ENCODE results near the gene ZBTB14. TPM values are rescaled to one million over a fixed set of nuclear protein-coding genes. Genes with fewer than 3 reads are reported as not detected.

Gene ZBTB14
- total RNA-seq (24.3 TPM), polyA plus RNA-seq (22.3 TPM)
- long read RNA-seq, donor 1, partial matches to known transcripts: 0 of 1 reads
- long read RNA-seq, donor 1, other reads (novel, unspliced or antisense): 0 of 1 reads
- long read RNA-seq, donor 2, transcript ZBTB14-202 (3 exons, 1,814 nt): major isoform, 9 of 21 reads
- long read RNA-seq, donor 2, transcript ZBTB14-208 (4 exons, 3,350 nt): minor isoform, 5 of 21 reads
- long read RNA-seq, donor 2, partial matches to known transcripts: 5 of 21 reads
- long read RNA-seq, donor 2, other reads (novel, unspliced or antisense): 0 of 21 reads
- long read RNA-seq, donor 3, partial matches to known transcripts: 0 of 14 reads
- long read RNA-seq, donor 3, other reads (novel, unspliced or antisense): 0 of 14 reads
- long read RNA-seq, donor 4, partial matches to known transcripts: 0 of 4 reads
- long read RNA-seq, donor 4, other reads (novel, unspliced or antisense): 0 of 4 reads
- long read RNA-seq, donor 5, transcript ZBTB14-202 (3 exons, 1,814 nt): major isoform, 5 of 12 reads
- long read RNA-seq, donor 5, partial matches to known transcripts: 0 of 12 reads
- long read RNA-seq, donor 5, other reads (novel, unspliced or antisense): 0 of 12 reads
- long read RNA-seq, donor 6, transcript ZBTB14-202 (3 exons, 1,814 nt): major isoform, 6 of 8 reads
- long read RNA-seq, donor 6, partial matches to known transcripts: 0 of 8 reads
- long read RNA-seq, donor 6, other reads (novel, unspliced or antisense): 0 of 8 reads
- long read RNA-seq, donor 7, transcript ZBTB14-202 (3 exons, 1,814 nt): major isoform, 10 of 14 reads
- long read RNA-seq, donor 7, partial matches to known transcripts: 0 of 14 reads
- long read RNA-seq, donor 7, other reads (novel, unspliced or antisense): 0 of 14 reads
- long read RNA-seq, donor 8, partial matches to known transcripts: 0 of 2 reads
- long read RNA-seq, donor 8, other reads (novel, unspliced or antisense): 0 of 2 reads
- long read RNA-seq, donor 9, partial matches to known transcripts: 0 of 9 reads
- long read RNA-seq, donor 9, other reads (novel, unspliced or antisense): 0 of 9 reads
- long read RNA-seq, donor 10, partial matches to known transcripts: 0 of 6 reads
- long read RNA-seq, donor 10, other reads (novel, unspliced or antisense): 0 of 6 reads

DNA sequence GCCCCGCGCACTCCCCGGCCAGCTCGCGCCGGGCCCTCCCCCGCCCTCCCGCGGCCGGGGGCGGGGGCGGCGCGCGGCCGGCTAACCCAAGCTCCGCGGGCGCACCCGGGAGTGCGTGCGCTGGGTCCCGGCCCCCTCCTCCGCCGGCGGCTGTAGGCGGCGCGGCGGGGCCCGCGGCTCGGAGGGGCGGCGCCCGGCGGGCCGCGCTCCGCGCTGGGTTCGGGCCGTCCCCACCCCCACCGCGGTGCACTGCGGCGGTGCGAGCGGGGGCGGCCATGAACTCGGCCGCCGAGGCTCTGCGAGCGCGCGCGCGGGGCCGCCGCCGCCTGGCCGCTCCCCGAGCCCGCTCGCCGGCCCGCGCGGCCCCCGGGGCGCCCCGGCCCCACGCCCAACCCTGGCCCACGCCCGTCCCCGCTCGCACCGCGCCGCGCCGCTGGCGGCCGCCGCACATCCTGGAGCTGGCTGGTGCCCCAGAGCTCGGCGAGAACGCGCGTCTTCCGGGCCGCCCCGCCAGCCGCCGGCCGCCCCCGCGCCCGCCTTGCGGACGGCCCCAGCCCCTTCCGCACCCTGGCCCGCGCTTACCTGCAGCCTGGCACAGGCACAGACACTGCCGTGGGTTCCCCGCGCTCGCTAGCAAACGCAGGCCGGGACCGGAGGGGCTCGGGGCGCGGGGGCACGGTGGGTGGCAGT lies at the start of gene ZBTB14:
TSS of gene ZBTB14 (minus strand) at position 496 of the 690 bp plus-strand sequence. CDS start 2,480 bp downstream, outside the sequence.
- H3K27me3 ChIP-seq (ENCODE audit: control insufficient read depth in 2 of 2, insufficient read depth in 1 of 2, low read length in 1 of 2): peaks cover 0 to 12% of the 10 kb centered on the region in 2 donors
- no peaks in the 10 kb centered on the region for H3K9me3 ChIP-seq (ENCODE audit: control insufficient read depth in 2 of 2, insufficient read depth in 1 of 2, low read length in 1 of 2)
- H3K36me3 ChIP-seq (ENCODE audit: control insufficient read depth in 2 of 2, insufficient read depth in 2 of 2, low read length in 1 of 2): peaks cover 13 to 23% of the 10 kb centered on the region in 2 donors
- WGBS: under 1% methylated on average over 116 of the region's 116 CpGs
- H3K4me1 ChIP-seq (ENCODE audit: control insufficient read depth in 2 of 2, insufficient read depth in 2 of 2, low read length in 2 of 2): peaks cover 6 to 16% of the 10 kb centered on the region in 2 donors
- peak within 1 kb of the TSS; percentile 85 to 92 for H3K4me3 ChIP-seq (ENCODE audit: low read length in 2 of 2)
- peak in 7 of 9 donors; percentile 13 to 86 (median 59) for DNase-seq (ENCODE audit: low read depth in 6 of 9, low spot score in 9 of 9)
- peak within 1 kb of the TSS; percentile 99 to 100 for H3K27ac ChIP-seq (ENCODE audit: low read depth in 1 of 2, low read length in 1 of 2)

- no peak overlapping the region for H3K4me3 ChIP-seq (ENCODE audit: low read length in 2 of 2)
- WGBS: 94% methylated on average over 2 of the region's 2 CpGs
- DNase-seq (ENCODE audit: low read depth in 6 of 9, low spot score in 9 of 9): no peak
- H3K36me3 ChIP-seq (ENCODE audit: control insufficient read depth in 2 of 2, insufficient read depth in 2 of 2, low read length in 1 of 2): no peaks in the 10 kb centered on the region
- no peaks in the 10 kb centered on the region for H3K4me1 ChIP-seq (ENCODE audit: control insufficient read depth in 2 of 2, insufficient read depth in 2 of 2, low read length in 2 of 2)
- no peaks in the 10 kb centered on the region for H3K27me3 ChIP-seq (ENCODE audit: control insufficient read depth in 2 of 2, insufficient read depth in 1 of 2, low read length in 1 of 2)
- no peak overlapping the region for H3K27ac ChIP-seq (ENCODE audit: low read depth in 1 of 2, low read length in 1 of 2)
- H3K9me3 ChIP-seq (ENCODE audit: control insufficient read depth in 2 of 2, insufficient read depth in 1 of 2, low read length in 1 of 2): no peaks in the 10 kb centered on the region
These were observed 43.8 kb upstream of the ZBTB14 start for GRCh38 chr18:5339202-5339834.

DNA sequence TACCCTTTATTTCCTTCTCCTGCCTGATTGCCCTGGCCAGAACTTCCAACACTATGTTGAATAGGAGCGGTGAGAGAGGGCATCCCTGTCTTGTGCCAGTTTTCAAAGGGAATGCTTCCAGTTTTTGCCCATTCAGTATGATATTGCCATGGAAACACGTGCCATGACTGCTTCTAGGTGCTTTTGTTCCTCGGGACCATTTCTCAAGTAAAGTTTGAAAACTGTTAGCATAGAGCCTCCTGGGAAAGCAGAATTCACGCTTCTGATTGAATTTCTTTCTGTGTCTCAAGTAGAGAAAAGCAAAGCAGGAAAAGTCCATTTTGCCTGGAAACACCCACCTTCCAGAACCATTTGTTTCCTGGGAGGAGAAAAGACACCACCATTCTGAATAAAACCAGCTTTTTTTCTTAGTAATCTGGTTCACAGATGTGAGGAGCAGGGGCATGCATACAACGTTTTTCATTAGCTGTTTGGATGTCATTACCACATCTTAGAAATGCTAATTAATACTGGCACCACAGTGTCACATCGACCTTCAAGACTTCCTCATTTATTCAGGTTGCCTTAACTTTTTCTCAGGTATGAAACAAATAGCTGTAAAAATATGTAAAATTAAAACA lies 39.0 kb upstream of the ZBTB14 start:
- Histone ChIP-seq H3K9me3 (ENCODE audit: control insufficient read depth in 2 of 2, insufficient read depth in 1 of 2, low read length in 1 of 2) (no peaks in the 10 kb centered on the region), H3K27me3 (ENCODE audit: control insufficient read depth in 2 of 2, insufficient read depth in 1 of 2, low read length in 1 of 2) (no peaks in the 10 kb centered on the region), H3K27ac (ENCODE audit: low read depth in 1 of 2, low read length in 1 of 2) (no peak overlapping the region), H3K4me1 (ENCODE audit: control insufficient read depth in 2 of 2, insufficient read depth in 2 of 2, low read length in 2 of 2) (no peaks in the 10 kb centered on the region), H3K4me3 (ENCODE audit: low read length in 2 of 2) (no peak overlapping the region), H3K36me3 (ENCODE audit: control insufficient read depth in 2 of 2, insufficient read depth in 2 of 2, low read length in 1 of 2) (no peaks in the 10 kb centered on the region)
- WGBS: 51% methylated on average over 6 of the region's 6 CpGs
- DNase-seq (ENCODE audit: low read depth in 6 of 9, low spot score in 9 of 9): no peak

- no peak for DNase-seq (ENCODE audit: low read depth in 6 of 9, low spot score in 9 of 9)
- 27% methylated on average over 4 of the region's 4 CpGs for WGBS
- no peaks in the 10 kb centered on the region for H3K36me3 ChIP-seq (ENCODE audit: control insufficient read depth in 2 of 2, insufficient read depth in 2 of 2, low read length in 1 of 2)
- no peaks in the 10 kb centered on the region for H3K27me3 ChIP-seq (ENCODE audit: control insufficient read depth in 2 of 2, insufficient read depth in 1 of 2, low read length in 1 of 2)
- H3K27ac ChIP-seq (ENCODE audit: low read depth in 1 of 2, low read length in 1 of 2): no peak overlapping the region
- H3K9me3 ChIP-seq (ENCODE audit: control insufficient read depth in 2 of 2, insufficient read depth in 1 of 2, low read length in 1 of 2): no peaks in the 10 kb centered on the region
- no peak overlapping the region for H3K4me3 ChIP-seq (ENCODE audit: low read length in 2 of 2)
- H3K4me1 ChIP-seq (ENCODE audit: control insufficient read depth in 2 of 2, insufficient read depth in 2 of 2, low read length in 2 of 2): no peaks in the 10 kb centered on the region
These were observed 22.7 kb upstream of the ZBTB14 start for GRCh38 chr18:5318061-5318700.

GRCh38 chr18:5317186-5317585 lies 21.7 kb upstream of the ZBTB14 start:
- no peaks in the 10 kb centered on the region for H3K4me1 ChIP-seq (ENCODE audit: control insufficient read depth in 2 of 2, insufficient read depth in 2 of 2, low read length in 2 of 2)

DNA sequence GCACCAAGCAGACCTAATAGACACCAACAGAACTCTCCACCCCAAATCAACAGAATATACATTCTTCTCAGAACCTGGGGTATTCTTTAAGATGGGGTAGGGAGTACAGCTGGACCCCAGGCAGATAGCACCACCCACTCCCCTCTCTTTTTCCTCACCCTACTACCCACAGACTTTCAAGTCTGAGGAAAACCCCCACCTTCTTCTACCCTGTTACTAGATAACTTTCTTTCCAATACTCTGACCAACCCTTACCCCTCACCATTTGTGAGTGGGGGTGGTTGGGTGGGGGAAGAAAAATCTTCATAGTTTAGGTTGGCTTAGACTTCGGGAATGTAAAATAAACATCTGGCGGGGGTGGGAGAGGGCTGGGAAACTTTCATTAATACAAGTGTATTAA lies 20.3 kb upstream of the ZBTB14 start:
- no peaks in the 10 kb centered on the region for H3K27me3 ChIP-seq (ENCODE audit: control insufficient read depth in 2 of 2, insufficient read depth in 1 of 2, low read length in 1 of 2)
- H3K27ac ChIP-seq (ENCODE audit: low read depth in 1 of 2, low read length in 1 of 2): no peak overlapping the region
- WGBS: 90% methylated on average over 2 of the region's 2 CpGs
- H3K36me3 ChIP-seq (ENCODE audit: control insufficient read depth in 2 of 2, insufficient read depth in 2 of 2, low read length in 1 of 2): no peaks in the 10 kb centered on the region
- no peaks in the 10 kb centered on the region for H3K9me3 ChIP-seq (ENCODE audit: control insufficient read depth in 2 of 2, insufficient read depth in 1 of 2, low read length in 1 of 2)
- H3K4me1 ChIP-seq (ENCODE audit: control insufficient read depth in 2 of 2, insufficient read depth in 2 of 2, low read length in 2 of 2): no peaks in the 10 kb centered on the region
- H3K4me3 ChIP-seq (ENCODE audit: low read length in 2 of 2): no peak overlapping the region
- no peak for DNase-seq (ENCODE audit: low read depth in 6 of 9, low spot score in 9 of 9)

More at GRCh38 chr18:5317186-5317585, 21.7 kb upstream of the ZBTB14 start:
- Histone ChIP-seq H3K36me3 (ENCODE audit: control insufficient read depth in 2 of 2, insufficient read depth in 2 of 2, low read length in 1 of 2) (no peaks in the 10 kb centered on the region), H3K27ac (ENCODE audit: low read depth in 1 of 2, low read length in 1 of 2) (no peak overlapping the region), H3K4me3 (ENCODE audit: low read length in 2 of 2) (no peak overlapping the region), H3K9me3 (ENCODE audit: control insufficient read depth in 2 of 2, insufficient read depth in 1 of 2, low read length in 1 of 2) (no peaks in the 10 kb centered on the region), H3K27me3 (ENCODE audit: control insufficient read depth in 2 of 2, insufficient read depth in 1 of 2, low read length in 1 of 2) (no peaks in the 10 kb centered on the region)
- DNase-seq (ENCODE audit: low read depth in 6 of 9, low spot score in 9 of 9): no peak

- Histone ChIP-seq H3K36me3 (ENCODE audit: control insufficient read depth in 2 of 2, insufficient read depth in 2 of 2, low read length in 1 of 2) (no peaks in the 10 kb centered on the region), H3K27ac (ENCODE audit: low read depth in 1 of 2, low read length in 1 of 2) (no peak overlapping the region), H3K4me1 (ENCODE audit: control insufficient read depth in 2 of 2, insufficient read depth in 2 of 2, low read length in 2 of 2) (peaks cover 0 to 8% of the 10 kb centered on the region in 2 donors), H3K4me3 (ENCODE audit: low read length in 2 of 2) (no peak overlapping the region), H3K9me3 (ENCODE audit: control insufficient read depth in 2 of 2, insufficient read depth in 1 of 2, low read length in 1 of 2) (no peaks in the 10 kb centered on the region), H3K27me3 (ENCODE audit: control insufficient read depth in 2 of 2, insufficient read depth in 1 of 2, low read length in 1 of 2) (no peaks in the 10 kb centered on the region)
- WGBS: 74% methylated on average over 6 of the region's 6 CpGs
- DNase-seq (ENCODE audit: low read depth in 6 of 9, low spot score in 9 of 9): no peak
These were observed 15.9 kb upstream of the ZBTB14 start for GRCh38 chr18:5311301-5311989.
